K562 (cell line): ENCODE data around the gene DYRK4. TPM values are rescaled to one million over a fixed set of nuclear protein-coding genes. Genes with fewer than 3 reads are reported as not detected.

Experiments used
- ATAC-seq: fragments of 200-7000 bp; cut with Tn5 transposase; 3 replicates; pipeline ENCODE4 v1.9.1; 2020; ENCODE audit warnings: moderate library complexity
- BruUV-seq: library from RNA; stranded (reverse); fragments of 400-500 nt; replicated peaks from 2 replicates; lab custom pipeline; 2021; lab: Mats Ljungman, UMichigan
- CTCF ChIA-PET: fragments of 300-600 bp; formaldehyde crosslinking; extraction: SDS; loops from one replicate; lab custom pipeline; 2021; ENCODE audit warnings: low intra/inter-chr PET ratio; lab: Yijun Ruan, JAX
- POLR2A ChIA-PET: fragments of 300-600, 350-650 bp; sonication (Branson Sonifier 250); formaldehyde crosslinking; extraction: SDS; loops from one replicate; lab custom pipeline; 2021; ENCODE audit warnings: antibody characterized with exemption, inconsistent platforms; lab: Yijun Ruan, JAX
- DNase-seq, 4 experiments: peaks; one replicate each; pipeline versions ENCODE4 v3.0.0 to v3.0.0-alpha.2; 2011 to 2018; ENCODE audit warnings: low spot score in 3 of 4, mixed read lengths in 3 of 4; ENCODE audit errors: extremely low read depth in 1 of 4
- FAIRE-seq: peaks from 2 replicates; lab custom pipeline; 2011; peaks lifted over from hg19 to GRCh38; lab: Jason Lieb, UNC
- H2AFZ ChIP-seq: 2 replicates; pipeline ENCODE4 v1.6.0; 2011; ENCODE audit warnings: low read depth, low read length, control low read depth, inconsistent platforms
- H3K27ac ChIP-seq: fragments of 200-600 bp; 3 replicates; pipeline ENCODE4 v1.8.0; 2011; ENCODE audit warnings: low read depth, mild to moderate bottlenecking, control low read depth, inconsistent platforms, low read length, moderate library complexity, mixed read lengths; ENCODE audit errors: extremely low read depth
- H3K27me3 ChIP-seq, 2 experiments: fragments of 300-600 bp in 1 of 2; 2 replicates in 1 of 2; 3 replicates in 1 of 2; pipeline versions ENCODE4 v1.6.0 to v1.8.0; 2011; ENCODE audit warnings: inconsistent platforms in 2 of 2, low read length in 2 of 2, mild to moderate bottlenecking in 1 of 2, mixed read lengths in 1 of 2, moderate library complexity in 1 of 2; ENCODE audit not compliant: control insufficient read depth in 2 of 2, insufficient read depth in 2 of 2
- H3K36me3 ChIP-seq: fragments of 300-600 bp; 3 replicates; pipeline ENCODE4 v1.8.0; 2011; ENCODE audit warnings: mild to moderate bottlenecking, low read length, inconsistent platforms; ENCODE audit not compliant: control insufficient read depth, insufficient read depth
- H3K4me1 ChIP-seq, 2 experiments: fragments of 200-600 bp in 1 of 2; replicated peaks in 1 of 2; 2 replicates in 1 of 2; 3 replicates in 1 of 2; pipeline versions ENCODE4 v1.5.1 to v1.8.0; 2011; ENCODE audit warnings: inconsistent platforms in 2 of 2, low read length in 2 of 2, mild to moderate bottlenecking in 1 of 2, mixed read lengths in 1 of 2, moderate library complexity in 1 of 2; ENCODE audit not compliant: control insufficient read depth in 2 of 2, insufficient read depth in 2 of 2
- H3K4me2 ChIP-seq: 2 replicates; pipeline ENCODE4 v1.6.1; 2011; ENCODE audit warnings: low read length, control low read depth, inconsistent platforms, mixed read lengths; ENCODE audit not compliant: insufficient read depth
- H3K4me3 ChIP-seq: fragments of 200-600 bp; sonication (generic), shearing (Covaris generic); 2 replicates; pipeline ENCODE4 v1.5.1; 2016; ENCODE audit warnings: control low read depth, inconsistent platforms
- H3K79me2 ChIP-seq: fragments of 200-600 bp; 3 replicates; pipeline ENCODE4 v1.8.0; 2011; ENCODE audit warnings: low read length, inconsistent platforms; ENCODE audit not compliant: control insufficient read depth, insufficient read depth
- H3K9ac ChIP-seq, 2 experiments: 2 replicates each; pipeline versions ENCODE4 v1.6.0 to v1.6.1; 2011; ENCODE audit warnings: low read depth in 2 of 2, low read length in 2 of 2, control low read depth in 1 of 2, inconsistent platforms in 1 of 2, mild to moderate bottlenecking in 1 of 2, mixed read lengths in 1 of 2; ENCODE audit not compliant: insufficient read depth in 1 of 2
- H3K9me1 ChIP-seq: one replicate; pipeline ENCODE4 v1.6.0; 2011; ENCODE audit warnings: inconsistent platforms, mild to moderate bottlenecking, low read length, moderate library complexity; ENCODE audit not compliant: control insufficient read depth, insufficient read depth
- H3K9me3 ChIP-seq: replicated peaks from 2 replicates; pipeline ENCODE4 v1.5.1; 2011; ENCODE audit warnings: low read depth, low read length, inconsistent platforms; ENCODE audit not compliant: control insufficient read depth, insufficient read depth
- H4K20me1 ChIP-seq: replicated peaks from 2 replicates; pipeline ENCODE4 v1.6.1; 2011; ENCODE audit warnings: low read length, inconsistent platforms, mixed read lengths; ENCODE audit not compliant: control insufficient read depth, insufficient read depth
- ARID3A ChIP-seq: IDR thresholded peaks from 2 replicates; pipeline ENCODE4 v1.6.1; 2012; ENCODE audit warnings: low read depth, low read length, improper control_type of control experiment, borderline replicate concordance
- CEBPG ChIP-seq, 3 experiments: fragments of 200-800 bp in 1 of 3; sonication (Bioruptor generic) in 1 of 3; sonication (generic) in 1 of 3; formaldehyde crosslinking in 1 of 3; IDR thresholded peaks in 2 of 3; conservative IDR thresholded peaks in 1 of 3; 2 replicates each; pipeline versions ENCODE4 v1.6.1 to v1.8.0; 2016 to 2022; ENCODE audit warnings: missing compliant biosample characterization in 2 of 3, missing genetic modification characterization in 2 of 3, mild to moderate bottlenecking in 1 of 3, missing genetic modification reagents in 1 of 3
- NR2F6 ChIP-seq: fragments of 450-650 bp; formaldehyde crosslinking; IDR thresholded peaks from 2 replicates; pipeline ENCODE4 v1.4.0; 2020; ENCODE audit warnings: mild to moderate bottlenecking
- PTRF ChIP-seq: fragments of 450-650 bp; IDR thresholded peaks from 2 replicates; pipeline ENCODE4 v1.6.1; 2016; ENCODE audit warnings: mild to moderate bottlenecking, missing genetic modification characterization, missing compliant biosample characterization
- REST ChIP-seq, 2 experiments: fragments of 450-650 bp; formaldehyde crosslinking in 1 of 2; IDR thresholded peaks; 2 replicates each; pipeline versions ENCODE4 v1.4.0 to v1.6.1; 2014 to 2020; ENCODE audit warnings: mild to moderate bottlenecking in 2 of 2, borderline replicate concordance in 1 of 2, low read depth in 1 of 2
- SNIP1 ChIP-seq: fragments of 450-650 bp; IDR thresholded peaks from 2 replicates; pipeline ENCODE4 v1.7.1; 2017; ENCODE audit warnings: low read depth, mild to moderate bottlenecking
- ZNF277 ChIP-seq: fragments of 250-450 bp; sonication (Bioruptor Pico); IDR thresholded peaks from 2 replicates; pipeline ENCODE4 v1.8.0; 2022; ENCODE audit warnings: inconsistent platforms, mild to moderate bottlenecking, moderate library complexity, borderline replicate concordance
- ZNF395 ChIP-seq: fragments of 200-800 bp; sonication (Bioruptor generic); IDR thresholded peaks from 2 replicates; pipeline ENCODE4 v1.6.1; 2017; ENCODE audit warnings: missing genetic modification characterization, missing compliant biosample characterization
- WGBS: fragments of 100-300 bp; shearing (Covaris generic); methylation state at CpG from one replicate; pipeline ENCODE4 v1.1.6; 2016; ENCODE audit warnings: low coverage, mixed read lengths; ENCODE audit not compliant: insufficient coverage; ENCODE audit errors: missing lambda C conversion rate; 5-methylcytosine and 5-hydroxymethylcytosine counted together
- in situ Hi-C: fragments of 300-500 bp; cut with MboI; formaldehyde crosslinking; loops from 4 replicates; pipeline ENCODE4 v1.15.0; 2018; ENCODE audit warnings: inconsistent platforms, mixed read lengths
- intact Hi-C: fragments of 100-400 bp; cut with micrococcal nuclease; formaldehyde crosslinking; loops from 2 replicates; pipeline ENCODE4 v1.14.2; 2022
- polyA plus RNA-seq, 8 experiments: library from polyadenylated mRNA; depleted of rRNA in 4 of 8; stranded (reverse) in 5 of 8; unstranded in 3 of 8; fragments of >200 nt; fragmentation: Nextera tagmentation in 2 of 8; fragmentation: Illumina TruSeq in 1 of 8; extraction: Ambion mirVana in 2 of 8; extraction: Trizol in 1 of 8; gene quantifications; 2 replicates each; pipeline versions ENCODE4 v1.2.1 to v1.2.3, GENCODE V29; 2011 to 2014; ENCODE audit warnings: inconsistent platforms in 1 of 8, missing spikeins in 1 of 8
- total RNA-seq, 7 experiments: library from RNA; depleted of rRNA in 6 of 7; stranded (reverse); fragments of >200 nt in 6 of 7; fragmentation: Illumina TruSeq in 2 of 7; extraction: Trizol in 2 of 7; gene quantifications; 2 replicates each; pipeline versions ENCODE4 v1.2.1 to v1.2.3, GENCODE V29; 2011 to 2021; ENCODE audit warnings: low replicate concordance in 1 of 7

Gene DYRK4
- total and polyA plus RNA-seq, 9 of the 15 experiments (the other 6 are each of a cell fraction or from before 2014, with no cell fraction given): 13.4 to 37.4 (median 22.2) TPM

- no peak for FAIRE-seq
- no peak for ATAC-seq
- no peaks in the 10 kb centered on the region for H3K9me1 ChIP-seq
- no TSS peak for BruUV-seq
- H3K27me3 ChIP-seq: peaks cover 0 to 3% of the 10 kb centered on the region in 2 experiments; a peak in 1 of 5 replicates
- intact Hi-C loops (no loop called here), in situ Hi-C loops (no loop called here)
- H3K9me3 ChIP-seq: no peaks in the 10 kb centered on the region
- H3K4me1 ChIP-seq: peaks cover 0 to 4% of the 10 kb centered on the region in 2 experiments; a peak in 2 of 5 replicates
- no peak overlapping the region for H3K4me3 ChIP-seq
- H3K79me2 ChIP-seq: no peaks in the 10 kb centered on the region
- CTCF ChIA-PET: no interaction called here
- H2AFZ ChIP-seq: no peak overlapping the region
- H3K27ac ChIP-seq: no peak overlapping the region
- H3K9ac ChIP-seq: no peak overlapping the region
- DNase-seq: peak in 2 of 4 experiments; percentile 5 to 7
- H4K20me1 ChIP-seq: no peaks in the 10 kb centered on the region
- WGBS: 34% methylated on average over 3 of the region's 3 CpGs
- no peaks in the 10 kb centered on the region for H3K36me3 ChIP-seq
- POLR2A ChIA-PET: interaction anchor here (0.6 kb wide), 1 partner anchor 547 kb away, joined by 3 read pairs; no protein-coding TSS in a partner anchor
- H3K4me2 ChIP-seq: no peak overlapping the region
- TF ChIP-seq ARID3A (no peak), ZNF277 (CRISPR knock-in tag) (no peak), ZNF395 (CRISPR knock-in tag) (no peak), CEBPG (CRISPR knock-in tag; IDR thresholded peaks at IDR 0.05) (no peak), CEBPG (tag; conservative IDR thresholded peaks at IDR 0.05 in 1 of 2, IDR thresholded peaks at IDR 0.05 in 1 of 2) (no peak), REST (IDR thresholded peaks at IDR 0.05; ENCODE audit: borderline replicate concordance) (no peak), REST (CRISPR knock-in tag; IDR thresholded peaks at IDR 0.05; ENCODE audit: low read depth) (no peak), PTRF (tag) (no peak), SNIP1 (no peak), NR2F6 (CRISPR knock-in tag) (no peak)
Measured at GRCh38 chr12:4607056-4607455, 45.0 kb downstream of the DYRK4 start.
